Testis (tissue), 3 donors: Measurements from ENCODE around the gene EHMT1. TPM values are rescaled to one million over a fixed set of nuclear protein-coding genes. Genes with fewer than 3 reads are reported as not detected.

Experiments
- DNase-seq: peaks from one replicate; pipeline ENCODE4 v3.0.0-alpha.2; 2019
- H3K27ac ChIP-seq, 2 donors: fragments of 200-600 bp; sonication (generic); one replicate each; pipeline ENCODE4 v1.5.1; 2019
- H3K27me3 ChIP-seq: fragments of 200-600 bp; sonication (generic); one replicate; pipeline ENCODE4 v1.5.1; 2019
- H3K36me3 ChIP-seq: fragments of 200-600 bp; sonication (generic); one replicate; pipeline ENCODE4 v1.5.1; 2017; ENCODE audit warnings: low read depth; ENCODE audit errors: missing control alignments
- H3K4me1 ChIP-seq: fragments of 200-600 bp; sonication (generic); one replicate; pipeline ENCODE4 v1.5.1; 2019
- H3K4me3 ChIP-seq, 2 donors: fragments of 200-600 bp; sonication (generic); one replicate each; pipeline ENCODE4 v1.5.1; 2017 to 2019
- H3K9me3 ChIP-seq: fragments of 200-600 bp; sonication (generic); one replicate; pipeline ENCODE4 v1.5.1; 2017
- CTCF ChIP-seq, 3 experiments: fragments of 450-650 bp in 2 of 3; fragments of 200-600 bp in 1 of 3; sonication (generic) in 1 of 3; IDR thresholded peaks; one replicate each; pipeline ENCODE4 v1.5.1; 2016 to 2019; ENCODE audit warnings: antibody characterized with exemption in 3 of 3, mild to moderate bottlenecking in 2 of 3, moderate library complexity in 1 of 3
- POLR2A ChIP-seq: fragments of 450-650 bp; IDR thresholded peaks from one replicate; pipeline ENCODE4 v1.6.1; 2017; ENCODE audit warnings: antibody characterized with exemption, mild to moderate bottlenecking, moderate library complexity
- WGBS, 2 donors: methylation state at CpG; one replicate each; pipeline ENCODE4 v1.1.5; 2018; 5-methylcytosine and 5-hydroxymethylcytosine counted together
- intact Hi-C: fragments of 100-400 bp; cut with DNase I; formaldehyde crosslinking; loops from one replicate; pipeline ENCODE4 v1.15.1; 2023; ENCODE audit warnings: low total_unique reads
- polyA plus RNA-seq: library from polyadenylated mRNA; stranded (reverse); fragments of 350-450 nt; fragmentation: Illumina TruSeq; extraction: RNeasy Lipid Tissue Mini Kit (QIAGEN cat#74804); gene quantifications from one replicate; pipeline ENCODE4 v1.2.3, GENCODE V29; 2014; ENCODE audit warnings: low read depth, low replicate concordance; ENCODE audit not compliant: insufficient read depth
- total RNA-seq, 2 donors: library from RNA; depleted of rRNA; stranded (reverse); fragments of >200 nt; gene quantifications; one replicate each; pipeline ENCODE4 v1.2.3, GENCODE V29; 2016

The EHMT1 gene
- total and polyA plus RNA-seq, 3 donors from 2014 or later: 116 to 207 (median 193) TPM

GRCh38 chr9:137757613-137758029, 138.8 kb downstream of the EHMT1 start:
- Histone ChIP-seq H3K36me3 (no peaks in the 10 kb centered on the region), H3K4me1 (peaks cover 6% of the 10 kb centered on the region), H3K9me3 (no peaks in the 10 kb centered on the region), H3K27ac (no peak overlapping the region), H3K27me3 (no peaks in the 10 kb centered on the region), H3K4me3 (no peak overlapping the region)
- intact Hi-C loops: no loop called here
- DNase-seq: no peak
- WGBS, 2 donors: 93 to 95% methylated on average over 9 of the region's 9 CpGs
- no peak for TF ChIP-seq CTCF (IDR thresholded peaks at IDR 0.05)
- no peak for TF ChIP-seq POLR2A

- no peak for DNase-seq
- TF ChIP-seq POLR2A (no peak), CTCF (IDR thresholded peaks at IDR 0.05) (no peak)
- Histone ChIP-seq H3K9me3 (no peaks in the 10 kb centered on the region), H3K36me3 (no peaks in the 10 kb centered on the region), H3K27me3 (no peaks in the 10 kb centered on the region), H3K27ac (no peak overlapping the region), H3K4me1 (peaks cover 6% of the 10 kb centered on the region), H3K4me3 (no peak overlapping the region)
- intact Hi-C loops: no loop called here
- WGBS, 2 donors: 89 to 96% methylated on average over 12 to 16 of the region's 16 CpGs
These were observed 139.3 kb downstream of the EHMT1 start for GRCh38 chr9:137758067-137758466.

GRCh38 chr9:137759117-137759516, 140.3 kb downstream of the EHMT1 start:
- no peaks in the 10 kb centered on the region for H3K9me3 ChIP-seq
- no peaks in the 10 kb centered on the region for H3K27me3 ChIP-seq
- H3K4me3 ChIP-seq: no peak overlapping the region
- no peaks in the 10 kb centered on the region for H3K36me3 ChIP-seq
- H3K4me1 ChIP-seq: peaks cover 6% of the 10 kb centered on the region
- intact Hi-C loops: no loop called here
- no peak overlapping the region for H3K27ac ChIP-seq
- TF ChIP-seq POLR2A (no peak), CTCF (IDR thresholded peaks at IDR 0.05) (no peak)
- 95 to 98% methylated on average over 11 of the region's 11 CpGs for WGBS, 2 donors
- DNase-seq: no peak

- Histone ChIP-seq H3K4me3 (no peak overlapping the region), H3K36me3 (no peaks in the 10 kb centered on the region), H3K9me3 (no peaks in the 10 kb centered on the region), H3K27me3 (no peaks in the 10 kb centered on the region), H3K27ac (no peak overlapping the region), H3K4me1 (peaks cover 6% of the 10 kb centered on the region)
- WGBS, 2 donors: 86 to 95% methylated on average over 17 to 24 of the region's 24 CpGs
- DNase-seq: no peak
- TF ChIP-seq POLR2A (no peak), CTCF (IDR thresholded peaks at IDR 0.05) (no peak)
- intact Hi-C loops: no loop called here
These were observed 141.0 kb downstream of the EHMT1 start for GRCh38 chr9:137759649-137760321.

GRCh38 chr9:137760426-137760825, 141.6 kb downstream of the EHMT1 start:
- intact Hi-C loops: no loop called here
- no peak for TF ChIP-seq POLR2A
- no peak for TF ChIP-seq CTCF (IDR thresholded peaks at IDR 0.05)
- Histone ChIP-seq H3K4me3 (no peak overlapping the region), H3K36me3 (no peaks in the 10 kb centered on the region), H3K4me1 (peaks cover 6% of the 10 kb centered on the region), H3K27ac (no peak overlapping the region), H3K9me3 (no peaks in the 10 kb centered on the region), H3K27me3 (no peaks in the 10 kb centered on the region)
- peak; percentile 59 for DNase-seq
- WGBS, 2 donors: 67 to 71% methylated on average over 12 of the region's 12 CpGs
